DOHH2 (cell line): ENCODE data around the gene AGO4.

Experiments
- CTCF ChIP-seq: fragments of 200-600 bp; sonication (generic); IDR thresholded peaks from one replicate; pipeline ENCODE4 v1.5.1; 2014; ENCODE audit warnings: antibody characterized with exemption, mild to moderate bottlenecking, low read depth, low read length; ENCODE audit not compliant: poor library complexity, severe bottlenecking
- EZH2phosphoT487 ChIP-seq: fragments of 200-600 bp; sonication (generic); IDR thresholded peaks from 2 replicates; pipeline ENCODE4 v1.6.1; 2017; ENCODE audit warnings: borderline replicate concordance, mild to moderate bottlenecking, antibody characterized with exemption, low read length, moderate library complexity, mixed read lengths

GRCh38 chr1:35769188-35769758, 38.5 kb upstream of the AGO4 start:
- TF ChIP-seq CTCF (peak; percentile 20), EZH2phosphoT487 (no peak)
